ENCODE measurements around the gene CYB5RL. TPM values are rescaled to one million over a fixed set of nuclear protein-coding genes. Genes with fewer than 3 reads are reported as not detected.

The CYB5RL gene
- total and polyA plus RNA-seq, 2 donors (not counting 3 experiments of a cell fraction or from before 2014, with no cell fraction given) = 5.8 to 8.6 TPM

DNA sequence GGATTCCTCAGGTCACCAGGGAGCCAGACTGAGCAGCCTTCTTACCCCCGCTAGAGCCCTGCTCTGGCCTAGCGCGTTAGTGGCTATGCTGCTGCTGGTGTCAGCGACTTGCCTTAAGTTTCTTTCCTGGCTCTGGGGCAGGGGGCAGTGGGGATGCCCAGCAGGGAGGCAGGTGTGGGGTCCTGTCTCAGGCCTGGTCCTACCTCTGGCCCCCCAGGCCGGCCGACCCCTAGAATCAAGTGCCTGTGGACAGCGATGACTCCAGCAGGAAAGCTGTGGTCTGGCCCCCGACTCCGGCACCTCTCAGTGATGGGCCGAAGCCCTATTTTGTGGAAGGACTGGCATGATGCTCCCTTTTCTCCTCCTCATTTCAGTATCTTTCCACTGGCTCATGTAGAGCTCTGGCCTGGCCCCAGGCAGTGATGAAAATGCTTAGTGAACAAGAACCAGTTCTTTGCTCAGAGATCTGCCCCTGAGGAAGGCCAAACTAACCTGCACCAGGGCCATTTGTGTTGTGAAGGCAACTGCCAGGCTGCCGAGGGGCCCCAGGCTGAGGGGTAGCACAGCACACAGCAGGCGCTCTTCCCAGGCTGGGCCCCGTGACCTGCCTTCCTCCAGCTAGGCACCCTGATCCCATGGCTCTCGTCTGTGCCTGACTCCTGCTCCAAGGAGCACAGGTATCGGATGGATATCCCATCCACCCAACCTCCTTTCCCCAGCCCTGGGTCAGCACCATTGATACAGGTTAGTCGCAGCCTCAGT, 23.8 kb upstream of the CYB5RL start:
- H3K9ac ChIP-seq (replicated peaks; ENCODE audit: extremely low read depth, insufficient read depth, low read length) = no peak overlapping the region
- H3K79me2 ChIP-seq (ENCODE audit: control insufficient read depth, insufficient read depth, low read length) = no peaks in the 10 kb centered on the region
- intact Hi-C loops (cut with micrococcal nuclease) (no loop called here), dilution Hi-C loops (cut with MboI; ENCODE audit: extremely low pct_ligation_motif_present, low sequenced_read_pairs) (no loop called here)
- H4K20me1 ChIP-seq (replicated peaks; ENCODE audit: control insufficient read depth, extremely low read depth, insufficient read depth, low read length) = no peaks in the 10 kb centered on the region
- CTCF ChIA-PET = interaction anchor here (1.6 kb wide), 1 partner anchor 11 kb away, joined by 3 read pairs; no protein-coding TSS in a partner anchor
- peak; percentile 33 for TF ChIP-seq POLR2AphosphoS5 (IDR thresholded peaks at IDR 0.05; ENCODE audit: insufficient read depth, low read depth, low read length)
- TF ChIP-seq GATA2 (IDR thresholded peaks at IDR 0.05; ENCODE audit: insufficient read depth, insufficient read length, low read depth, low read length) = no peak
- no peak for DNase-seq (ENCODE audit: low read depth, low spot score)
- H3K27ac ChIP-seq (ENCODE audit: insufficient read depth, low read depth, low read length) = no peak overlapping the region
- no TSS peak for BruUV-seq (replicated peaks)
- POLR2A ChIA-PET = no interaction called here
- H3K4me1 ChIP-seq (ENCODE audit: control insufficient read depth, extremely low read depth, insufficient read depth, low read length) = peaks cover 3% of the 10 kb centered on the region
- no peaks in the 10 kb centered on the region for H3K27me3 ChIP-seq (ENCODE audit: control insufficient read depth in 2 of 2, insufficient read depth in 2 of 2, low read length in 2 of 2)
- H3K9me3 ChIP-seq (replicated peaks; ENCODE audit: control insufficient read depth, insufficient read depth, low read length) = no peaks in the 10 kb centered on the region
- H3K9me1 ChIP-seq (replicated peaks; ENCODE audit: control insufficient read depth, extremely low read depth, insufficient read depth, low read length) = no peaks in the 10 kb centered on the region
- no peak overlapping the region for H3K4me3 ChIP-seq (replicated peaks in 1 of 3; ENCODE audit: insufficient read depth in 1 of 3, low read depth in 1 of 3, low read length in 3 of 3)
- peaks cover 3 to 11% of the 10 kb centered on the region in 2 experiments for H3K36me3 ChIP-seq (ENCODE audit: control insufficient read depth in 2 of 2, extremely low read depth in 1 of 2, insufficient read depth in 2 of 2, low read length in 2 of 2)
- no peak for FAIRE-seq
- no peak overlapping the region for H3K4me2 ChIP-seq (ENCODE audit: insufficient read depth, low read length)
- H2AFZ ChIP-seq (ENCODE audit: low read depth, low read length) = no peak overlapping the region

DNA sequence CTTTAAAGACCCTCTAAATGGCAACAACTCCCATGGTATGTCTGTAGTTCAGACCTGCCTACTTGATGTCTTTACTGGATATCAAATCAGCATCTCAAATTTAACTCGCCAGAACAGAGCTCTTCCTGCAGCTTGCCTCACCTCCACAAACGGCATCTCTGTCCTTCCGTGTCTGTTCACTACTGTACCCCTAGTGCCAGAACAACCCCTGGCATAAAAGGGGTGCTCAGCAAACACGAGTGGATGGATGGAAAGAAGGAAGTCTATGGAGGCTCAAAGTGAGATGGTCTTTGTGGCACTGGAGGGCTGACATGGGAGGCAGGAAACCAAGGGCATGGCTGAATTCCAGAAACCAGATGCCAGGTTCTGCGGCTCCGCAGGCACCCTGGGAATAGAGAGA, 22.9 kb upstream of the CYB5RL start:
- CTCF ChIA-PET = interaction anchor here (1.6 kb wide), 1 partner anchor 12 kb away, joined by 3 read pairs; no protein-coding TSS in a partner anchor
- dilution Hi-C loops (cut with MboI; ENCODE audit: extremely low pct_ligation_motif_present, low sequenced_read_pairs) = no loop called here

More for the DNA sequence above, 22.9 kb upstream of the CYB5RL start:
- no peak for FAIRE-seq
- H3K4me2 ChIP-seq (ENCODE audit: insufficient read depth, low read length) = no peak overlapping the region
- no TSS peak for BruUV-seq (replicated peaks)
- H4K20me1 ChIP-seq (replicated peaks; ENCODE audit: control insufficient read depth, extremely low read depth, insufficient read depth, low read length) = no peaks in the 10 kb centered on the region
- H3K79me2 ChIP-seq (ENCODE audit: control insufficient read depth, insufficient read depth, low read length) = no peaks in the 10 kb centered on the region
- no peak overlapping the region for H3K4me3 ChIP-seq (replicated peaks in 1 of 3; ENCODE audit: insufficient read depth in 1 of 3, low read depth in 1 of 3, low read length in 3 of 3)
- POLR2A ChIA-PET = no interaction called here
- H3K27me3 ChIP-seq (ENCODE audit: control insufficient read depth in 2 of 2, insufficient read depth in 2 of 2, low read length in 2 of 2) = no peaks in the 10 kb centered on the region
- no peak overlapping the region for H3K27ac ChIP-seq (ENCODE audit: insufficient read depth, low read depth, low read length)
- intact Hi-C loops (cut with micrococcal nuclease) = no loop called here
- H3K9me1 ChIP-seq (replicated peaks; ENCODE audit: control insufficient read depth, extremely low read depth, insufficient read depth, low read length) = no peaks in the 10 kb centered on the region
- H3K9me3 ChIP-seq (replicated peaks; ENCODE audit: control insufficient read depth, insufficient read depth, low read length) = no peaks in the 10 kb centered on the region
- peaks cover 3% of the 10 kb centered on the region for H3K4me1 ChIP-seq (ENCODE audit: control insufficient read depth, extremely low read depth, insufficient read depth, low read length)
- H3K9ac ChIP-seq (replicated peaks; ENCODE audit: extremely low read depth, insufficient read depth, low read length) = no peak overlapping the region
- H3K36me3 ChIP-seq (ENCODE audit: control insufficient read depth in 2 of 2, extremely low read depth in 1 of 2, insufficient read depth in 2 of 2, low read length in 2 of 2) = peaks cover 3 to 8% of the 10 kb centered on the region in 2 experiments
- TF ChIP-seq GATA2 (IDR thresholded peaks at IDR 0.05; ENCODE audit: insufficient read depth, insufficient read length, low read depth, low read length) (no peak), FOS (IDR thresholded peaks at IDR 0.05; ENCODE audit: borderline replicate concordance, insufficient read depth, low read length) (no peak), MYC (IDR thresholded peaks at IDR 0.05; ENCODE audit: low read depth, low read length) (no peak), EZH2 (IDR thresholded peaks at IDR 0.05; ENCODE audit: borderline replicate concordance, low read depth, low read length, severe bottlenecking) (no peak), POLR2AphosphoS5 (IDR thresholded peaks at IDR 0.05; ENCODE audit: insufficient read depth, low read depth, low read length) (no peak), POLR2A (IDR thresholded peaks at IDR 0.05; ENCODE audit: low read depth, low read length) (no peak), JUN (IDR thresholded peaks at IDR 0.05; ENCODE audit: borderline replicate concordance, insufficient read depth, insufficient read length, low read depth) (no peak)
- TF ChIP-seq, protein P1, sequence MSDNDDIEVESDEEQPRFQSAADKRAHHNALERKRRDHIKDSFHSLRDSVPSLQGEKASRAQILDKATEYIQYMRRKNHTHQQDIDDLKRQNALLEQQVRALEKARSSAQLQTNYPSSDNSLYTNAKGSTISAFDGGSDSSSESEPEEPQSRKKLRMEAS (IDR thresholded peaks at IDR 0.05; ENCODE audit: insufficient read depth, insufficient read length) = no peak
- TF ChIP-seq, protein P2, sequence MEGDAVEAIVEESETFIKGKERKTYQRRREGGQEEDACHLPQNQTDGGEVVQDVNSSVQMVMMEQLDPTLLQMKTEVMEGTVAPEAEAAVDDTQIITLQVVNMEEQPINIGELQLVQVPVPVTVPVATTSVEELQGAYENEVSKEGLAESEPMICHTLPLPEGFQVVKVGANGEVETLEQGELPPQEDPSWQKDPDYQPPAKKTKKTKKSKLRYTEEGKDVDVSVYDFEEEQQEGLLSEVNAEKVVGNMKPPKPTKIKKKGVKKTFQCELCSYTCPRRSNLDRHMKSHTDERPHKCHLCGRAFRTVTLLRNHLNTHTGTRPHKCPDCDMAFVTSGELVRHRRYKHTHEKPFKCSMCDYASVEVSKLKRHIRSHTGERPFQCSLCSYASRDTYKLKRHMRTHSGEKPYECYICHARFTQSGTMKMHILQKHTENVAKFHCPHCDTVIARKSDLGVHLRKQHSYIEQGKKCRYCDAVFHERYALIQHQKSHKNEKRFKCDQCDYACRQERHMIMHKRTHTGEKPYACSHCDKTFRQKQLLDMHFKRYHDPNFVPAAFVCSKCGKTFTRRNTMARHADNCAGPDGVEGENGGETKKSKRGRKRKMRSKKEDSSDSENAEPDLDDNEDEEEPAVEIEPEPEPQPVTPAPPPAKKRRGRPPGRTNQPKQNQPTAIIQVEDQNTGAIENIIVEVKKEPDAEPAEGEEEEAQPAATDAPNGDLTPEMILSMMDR (IDR thresholded peaks at IDR 0.05; ENCODE audit: extremely low read depth in 1 of 2, insufficient read depth in 1 of 2, low read depth in 1 of 2, low read length in 2 of 2) = no peak
- DNase-seq (ENCODE audit: low read depth, low spot score) = no peak
- H2AFZ ChIP-seq (ENCODE audit: low read depth, low read length) = no peak overlapping the region

Data from endothelial cell of umbilical vein (primary cell).